ENCODE results near the gene MFAP2.
"Not testable (repeated sequence)": the region's sequence is repeated elsewhere in the genome, so short reads cannot be mapped to it uniquely, and the experiment has no call there.

MFAP2 gene

DNA sequence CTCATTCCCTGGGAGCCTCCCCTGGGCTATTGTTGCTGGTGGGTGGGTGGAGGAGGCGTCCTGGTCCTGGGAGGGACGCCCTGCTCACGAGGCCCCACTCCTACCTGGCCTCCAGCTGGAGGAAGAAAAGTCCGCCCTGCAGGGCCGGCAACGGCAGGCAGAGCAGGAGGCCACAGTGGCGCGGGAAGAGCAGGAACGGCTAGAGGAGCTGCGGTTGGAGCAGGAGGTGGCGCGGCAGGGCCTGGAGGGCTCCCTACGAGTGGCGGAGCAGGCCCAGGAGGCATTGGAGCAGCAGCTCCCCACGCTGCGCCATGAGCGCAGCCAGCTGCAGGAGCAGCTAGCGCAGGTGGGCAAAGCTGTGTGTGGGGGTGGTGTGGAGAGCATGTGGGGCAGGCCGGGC, 33.8 kb downstream of the MFAP2 start:
- Histone ChIP-seq H3K4me3 (ENCODE audit: insufficient read depth, low read length, poor library complexity, severe bottlenecking) (no peak overlapping the region), H3K9ac (ENCODE audit: low read length) (no peak overlapping the region)

DNA sequence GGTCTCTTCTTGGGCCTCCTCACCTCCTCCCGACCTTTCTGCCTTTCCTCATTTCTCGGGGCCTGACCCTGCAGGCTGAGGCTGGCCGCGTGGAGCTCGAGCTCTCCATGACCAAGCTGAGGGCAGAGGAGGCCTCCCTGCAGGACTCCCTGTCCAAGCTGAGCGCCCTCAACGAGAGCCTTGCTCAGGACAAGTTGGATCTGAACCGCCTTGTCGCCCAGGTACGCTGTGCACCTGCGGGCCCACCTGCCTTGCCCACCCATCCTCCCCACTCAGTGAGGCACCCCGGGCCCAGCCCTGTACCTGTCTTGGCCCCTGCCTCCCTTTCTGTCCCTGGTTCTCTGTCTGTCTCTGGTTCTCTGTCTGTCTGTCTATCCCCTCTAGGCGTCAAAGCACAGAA, 34.2 kb downstream of the MFAP2 start:
- not testable (repeated sequence) for H3K27me3 ChIP-seq (ENCODE audit: low read length); H4K20me1 ChIP-seq (ENCODE audit: low read depth, low read length); H3K9me2 ChIP-seq (replicated peaks; ENCODE audit: insufficient read depth, low read length); H3K36me3 ChIP-seq (ENCODE audit: low read length); H3K27ac ChIP-seq (ENCODE audit: low read depth, low read length); H3K4me2 ChIP-seq (ENCODE audit: low read depth, low read length, poor library complexity, severe bottlenecking); H3K79me2 ChIP-seq (ENCODE audit: insufficient read depth, low read length); H3K9ac ChIP-seq (ENCODE audit: low read length); H3K4me3 ChIP-seq (ENCODE audit: insufficient read depth, low read length, poor library complexity, severe bottlenecking); H3F3A ChIP-seq (ENCODE audit: insufficient read depth); H3K9me3 ChIP-seq (ENCODE audit: insufficient read depth, low read length); H2AFZ ChIP-seq (ENCODE audit: low read depth, low read length, severe bottlenecking)

More for the DNA sequence above, 33.8 kb downstream of the MFAP2 start:
- Histone ChIP-seq H3K36me3 (ENCODE audit: low read length) (no peaks in the 10 kb centered on the region), H2AFZ (ENCODE audit: low read depth, low read length, severe bottlenecking) (no peak overlapping the region), H3K79me2 (ENCODE audit: insufficient read depth, low read length) (no peaks in the 10 kb centered on the region), H3K4me2 (ENCODE audit: low read depth, low read length, poor library complexity, severe bottlenecking) (no peak overlapping the region), H3F3A (ENCODE audit: insufficient read depth) (no peaks in the 10 kb centered on the region), H3K9me3 (ENCODE audit: insufficient read depth, low read length) (no peaks in the 10 kb centered on the region), H3K27ac (ENCODE audit: low read depth, low read length) (no peak overlapping the region), H3K27me3 (ENCODE audit: low read length) (no peaks in the 10 kb centered on the region), H3K9me2 (replicated peaks; ENCODE audit: insufficient read depth, low read length) (no peaks in the 10 kb centered on the region), H4K20me1 (ENCODE audit: low read depth, low read length) (no peaks in the 10 kb centered on the region)
- TF ChIP-seq, protein P1, sequence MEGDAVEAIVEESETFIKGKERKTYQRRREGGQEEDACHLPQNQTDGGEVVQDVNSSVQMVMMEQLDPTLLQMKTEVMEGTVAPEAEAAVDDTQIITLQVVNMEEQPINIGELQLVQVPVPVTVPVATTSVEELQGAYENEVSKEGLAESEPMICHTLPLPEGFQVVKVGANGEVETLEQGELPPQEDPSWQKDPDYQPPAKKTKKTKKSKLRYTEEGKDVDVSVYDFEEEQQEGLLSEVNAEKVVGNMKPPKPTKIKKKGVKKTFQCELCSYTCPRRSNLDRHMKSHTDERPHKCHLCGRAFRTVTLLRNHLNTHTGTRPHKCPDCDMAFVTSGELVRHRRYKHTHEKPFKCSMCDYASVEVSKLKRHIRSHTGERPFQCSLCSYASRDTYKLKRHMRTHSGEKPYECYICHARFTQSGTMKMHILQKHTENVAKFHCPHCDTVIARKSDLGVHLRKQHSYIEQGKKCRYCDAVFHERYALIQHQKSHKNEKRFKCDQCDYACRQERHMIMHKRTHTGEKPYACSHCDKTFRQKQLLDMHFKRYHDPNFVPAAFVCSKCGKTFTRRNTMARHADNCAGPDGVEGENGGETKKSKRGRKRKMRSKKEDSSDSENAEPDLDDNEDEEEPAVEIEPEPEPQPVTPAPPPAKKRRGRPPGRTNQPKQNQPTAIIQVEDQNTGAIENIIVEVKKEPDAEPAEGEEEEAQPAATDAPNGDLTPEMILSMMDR (IDR thresholded peaks at IDR 0.05; ENCODE audit: insufficient read depth, low read length, poor library complexity, severe bottlenecking), result no peak
- no peak for TF ChIP-seq EZH2phosphoT487 (conservative IDR thresholded peaks at IDR 0.05; ENCODE audit: low read length)

DNA sequence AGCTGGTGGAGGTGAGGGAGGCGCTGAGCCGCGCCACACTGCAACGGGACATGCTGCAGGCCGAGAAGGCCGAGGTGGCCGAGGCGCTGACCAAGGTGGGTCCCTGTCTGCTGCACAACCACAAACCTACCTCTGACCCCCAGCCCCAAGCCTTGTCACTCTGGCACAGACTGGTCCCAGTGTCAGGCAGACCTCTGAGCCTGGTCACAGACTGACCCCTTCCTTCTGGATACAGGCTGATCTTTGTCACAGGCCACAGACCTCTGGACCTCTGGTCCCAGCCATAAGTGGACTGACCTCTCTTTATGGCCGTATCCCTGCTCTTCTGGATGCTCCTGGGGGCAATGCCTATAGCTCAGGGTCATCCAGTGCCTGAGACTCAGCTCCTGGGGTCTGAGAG, 34.9 kb downstream of the MFAP2 start:
- H3K27ac ChIP-seq (ENCODE audit: low read depth, low read length); H2AFZ ChIP-seq (ENCODE audit: low read depth, low read length, severe bottlenecking); H3K9me3 ChIP-seq (ENCODE audit: insufficient read depth, low read length); H3K79me2 ChIP-seq (ENCODE audit: insufficient read depth, low read length); H3F3A ChIP-seq (ENCODE audit: insufficient read depth); H3K9me2 ChIP-seq (replicated peaks; ENCODE audit: insufficient read depth, low read length); H3K4me2 ChIP-seq (ENCODE audit: low read depth, low read length, poor library complexity, severe bottlenecking); H4K20me1 ChIP-seq (ENCODE audit: low read depth, low read length); H3K27me3 ChIP-seq (ENCODE audit: low read length); H3K9ac ChIP-seq (ENCODE audit: low read length); H3K4me3 ChIP-seq (ENCODE audit: insufficient read depth, low read length, poor library complexity, severe bottlenecking); H3K36me3 ChIP-seq (ENCODE audit: low read length): not testable (repeated sequence)

DNA sequence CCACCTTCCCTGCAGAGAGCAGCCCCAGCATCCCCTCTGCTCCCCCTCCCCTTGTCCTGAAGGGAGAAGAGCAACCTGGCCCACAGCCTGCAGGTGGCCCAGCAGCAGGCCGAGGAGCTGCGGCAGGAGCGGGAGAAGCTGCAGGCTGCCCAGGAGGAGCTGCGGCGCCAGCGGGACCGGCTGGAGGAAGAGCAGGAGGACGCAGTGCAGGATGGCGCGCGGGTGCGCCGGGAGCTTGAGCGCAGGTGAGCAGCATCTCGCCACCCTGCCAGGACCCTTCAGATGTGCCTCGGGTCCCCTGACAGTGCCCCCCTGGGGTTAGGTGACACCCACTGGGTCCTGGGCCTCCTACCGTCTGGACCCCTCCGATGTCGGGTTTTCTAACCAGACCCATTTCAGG, 36.4 kb downstream of the MFAP2 start:
- Histone ChIP-seq H3K9ac (ENCODE audit: low read length) (no peak overlapping the region), H3K36me3 (ENCODE audit: low read length) (no peaks in the 10 kb centered on the region), H3K79me2 (ENCODE audit: insufficient read depth, low read length) (no peaks in the 10 kb centered on the region), H3K27ac (ENCODE audit: low read depth, low read length) (no peak overlapping the region), H3K4me2 (ENCODE audit: low read depth, low read length, poor library complexity, severe bottlenecking) (no peak overlapping the region), H3K27me3 (ENCODE audit: low read length) (no peaks in the 10 kb centered on the region), H2AFZ (ENCODE audit: low read depth, low read length, severe bottlenecking) (no peak overlapping the region), H3F3A (ENCODE audit: insufficient read depth) (no peaks in the 10 kb centered on the region), H4K20me1 (ENCODE audit: low read depth, low read length) (no peaks in the 10 kb centered on the region), H3K9me3 (ENCODE audit: insufficient read depth, low read length) (no peaks in the 10 kb centered on the region), H3K4me3 (ENCODE audit: insufficient read depth, low read length, poor library complexity, severe bottlenecking) (no peak overlapping the region), H3K9me2 (replicated peaks; ENCODE audit: insufficient read depth, low read length) (no peaks in the 10 kb centered on the region)
- no peak for TF ChIP-seq EZH2phosphoT487 (conservative IDR thresholded peaks at IDR 0.05; ENCODE audit: low read length)
- TF ChIP-seq, protein P1 (IDR thresholded peaks at IDR 0.05; ENCODE audit: insufficient read depth, low read length, poor library complexity, severe bottlenecking), result no peak

DNA sequence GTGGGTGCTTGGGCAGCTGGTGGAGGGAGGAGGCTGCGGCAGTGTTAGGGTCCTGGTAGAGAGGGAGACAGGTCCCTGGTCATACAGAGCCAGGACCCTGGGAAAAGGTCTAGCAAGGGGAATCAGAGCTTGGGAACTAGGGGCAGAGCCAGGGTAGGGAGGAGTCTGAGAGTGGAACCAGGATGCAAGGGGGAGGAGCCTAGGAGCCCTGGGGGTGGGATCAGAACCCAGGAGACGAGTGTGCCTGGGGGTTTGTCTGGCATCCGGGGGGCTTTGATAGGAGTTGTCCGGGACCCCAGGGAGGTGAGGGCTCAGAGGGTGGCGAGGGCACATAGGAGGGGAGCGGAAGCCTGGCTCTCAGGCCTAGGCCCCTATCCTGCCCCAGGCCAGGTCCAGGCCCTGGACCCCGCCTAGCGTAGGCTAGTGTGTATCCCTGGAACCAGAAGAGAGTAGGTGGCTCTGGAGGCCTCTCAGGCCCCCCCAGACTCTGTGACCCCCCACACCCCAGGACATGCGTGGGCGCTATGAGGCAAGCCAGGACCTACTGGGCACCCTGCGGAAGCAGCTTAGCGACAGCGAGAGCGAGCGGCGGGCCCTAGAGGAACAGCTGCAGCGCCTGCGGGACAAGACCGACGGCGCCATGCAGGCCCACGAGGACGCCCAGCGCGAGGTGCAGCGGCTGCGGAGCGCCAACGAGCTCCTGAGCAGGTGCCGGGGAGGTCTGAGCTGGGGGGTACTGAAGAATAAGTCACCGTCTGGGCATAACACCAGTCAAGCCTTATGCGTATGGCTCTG, 40.8 kb downstream of the MFAP2 start:
- not testable (repeated sequence) for H3K36me3 ChIP-seq (ENCODE audit: low read length); H4K20me1 ChIP-seq (ENCODE audit: low read depth, low read length); H3F3A ChIP-seq (ENCODE audit: insufficient read depth); H3K27me3 ChIP-seq (ENCODE audit: low read length); H2AFZ ChIP-seq (ENCODE audit: low read depth, low read length, severe bottlenecking); H3K9me3 ChIP-seq (ENCODE audit: insufficient read depth, low read length); H3K27ac ChIP-seq (ENCODE audit: low read depth, low read length); H3K9me2 ChIP-seq (replicated peaks; ENCODE audit: insufficient read depth, low read length); H3K4me3 ChIP-seq (ENCODE audit: insufficient read depth, low read length, poor library complexity, severe bottlenecking); H3K4me2 ChIP-seq (ENCODE audit: low read depth, low read length, poor library complexity, severe bottlenecking); H3K79me2 ChIP-seq (ENCODE audit: insufficient read depth, low read length); H3K9ac ChIP-seq (ENCODE audit: low read length)

Data from SU-DHL-6 (cell line).